Kidney capillary endothelial cell (primary cell): Measurements from ENCODE around the gene AURKB.
"Not testable (repeated sequence)": the region's sequence is repeated elsewhere in the genome, so short reads cannot be mapped to it uniquely, and the experiment has no call there.

ENCODE experiments used
- DNase-seq: peaks from one replicate; pipeline ENCODE4 v3.0.0-alpha.2; 2018; ENCODE audit warnings: low spot score

The AURKB gene

DNA sequence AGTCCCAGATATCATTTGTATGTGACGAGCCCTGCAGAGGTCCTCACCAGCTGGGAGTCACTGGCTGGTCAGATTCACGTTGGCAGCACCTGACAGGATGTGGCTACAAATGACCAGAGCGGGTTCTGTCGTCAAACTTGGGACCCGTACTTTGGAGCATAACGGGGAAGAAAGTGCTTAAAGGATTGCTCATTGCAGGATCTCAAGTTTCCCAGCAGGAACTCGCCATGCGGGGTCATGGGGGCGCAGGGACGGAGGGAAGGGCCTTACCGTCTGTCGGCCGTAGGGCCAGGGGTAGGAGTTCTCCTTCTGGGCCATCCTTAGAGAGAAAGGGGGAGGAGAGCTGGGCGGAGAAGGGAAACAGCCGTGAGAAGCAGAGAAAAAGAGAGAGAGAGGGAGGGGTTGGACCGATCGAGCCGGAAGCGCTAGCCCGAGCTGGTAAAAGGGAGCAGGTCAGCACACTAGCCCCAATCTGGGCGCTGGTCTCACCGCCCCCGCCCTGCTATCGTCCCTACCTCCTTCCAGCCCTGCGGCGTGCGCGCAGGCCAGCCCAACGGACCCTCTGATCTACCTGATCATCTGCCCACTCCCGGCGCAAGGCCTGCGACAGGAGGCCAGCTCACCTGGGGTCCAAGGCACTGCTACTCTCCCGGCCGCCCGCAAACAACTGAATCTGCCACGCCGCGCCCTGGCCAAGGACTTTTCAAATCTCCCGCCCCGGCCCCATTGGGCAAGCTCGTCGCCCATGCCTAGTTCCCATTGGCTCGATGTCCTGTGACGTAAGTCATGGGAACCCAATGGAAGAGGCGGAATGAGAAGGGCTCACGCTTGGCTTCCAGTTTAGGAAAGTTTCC lies at the start of gene AURKB:
Gene AURKB (minus strand): TSS at position 669 of the 854 bp plus-strand sequence. CDS start 351 bp downstream, at position 318.
- DNase-seq: peak; percentile 95

DNA sequence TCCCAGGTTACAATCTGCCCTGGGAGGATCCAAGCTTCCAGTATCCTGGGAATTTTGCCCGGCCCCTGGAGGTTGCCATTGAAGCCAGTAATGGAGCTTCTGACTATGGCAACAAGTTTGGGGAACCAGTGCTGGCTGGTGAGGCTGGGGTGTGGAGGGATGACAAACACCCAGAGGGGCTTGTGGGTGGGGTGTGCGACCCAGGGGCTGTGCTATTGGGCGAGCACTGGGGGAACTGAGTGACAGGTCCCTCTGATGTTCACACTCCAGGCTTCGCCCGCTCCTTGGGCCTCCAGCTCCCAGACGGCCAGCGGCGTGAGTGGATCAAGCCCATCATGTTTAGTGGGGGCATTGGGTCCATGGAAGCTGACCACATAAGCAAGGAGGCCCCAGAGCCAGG lies 47.4 kb upstream of the AURKB start:
- DNase-seq: no peak

- no peak for DNase-seq
These were observed 46.3 kb upstream of the AURKB start for GRCh38 chr17:8256691-8257090.

DNA sequence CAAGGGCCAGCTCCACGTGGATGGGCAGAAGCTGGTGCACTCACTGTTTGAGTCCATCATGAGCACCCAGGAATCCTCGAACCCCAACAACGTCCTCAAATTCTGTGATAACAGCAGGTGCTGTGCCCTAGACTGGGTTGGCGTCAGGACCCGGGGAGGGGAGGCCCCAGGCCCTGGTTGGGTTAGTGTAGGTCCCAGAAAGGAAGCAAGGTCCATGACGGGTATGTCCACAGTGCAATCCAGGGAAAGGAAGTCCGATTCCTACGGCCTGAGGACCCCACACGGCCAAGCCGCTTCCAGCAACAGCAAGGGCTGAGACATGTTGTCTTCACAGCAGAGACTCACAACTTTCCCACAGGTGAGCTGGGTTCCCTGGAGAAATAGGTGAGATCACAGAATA lies 45.9 kb upstream of the AURKB start:
- DNase-seq: no peak

GRCh38 chr17:8255499-8255898 lies 45.1 kb upstream of the AURKB start:
- no peak for DNase-seq

DNA sequence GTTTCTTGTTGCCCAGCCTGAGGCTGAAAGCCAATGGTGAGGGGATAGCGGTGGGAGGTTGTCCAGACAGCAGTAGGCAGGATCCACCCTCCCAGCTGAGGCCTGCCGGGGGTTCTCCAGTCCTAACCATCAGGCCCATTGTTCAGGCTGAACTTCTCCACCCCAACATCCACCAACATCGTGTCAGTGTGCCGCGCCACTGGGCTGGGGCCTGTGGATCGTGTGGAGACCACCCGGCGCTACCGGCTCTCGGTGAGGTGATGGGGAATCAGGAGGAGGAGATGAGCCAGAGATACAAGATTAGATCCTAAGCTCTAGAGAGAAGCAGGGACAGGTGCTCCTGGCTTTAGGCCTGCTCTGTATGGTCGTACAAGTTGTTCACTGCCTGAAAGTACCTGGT lies 44.5 kb upstream of the AURKB start:
- no peak for DNase-seq

- DNase-seq: no peak
These were observed 43.4 kb upstream of the AURKB start for GRCh38 chr17:8253801-8254200.

DNA sequence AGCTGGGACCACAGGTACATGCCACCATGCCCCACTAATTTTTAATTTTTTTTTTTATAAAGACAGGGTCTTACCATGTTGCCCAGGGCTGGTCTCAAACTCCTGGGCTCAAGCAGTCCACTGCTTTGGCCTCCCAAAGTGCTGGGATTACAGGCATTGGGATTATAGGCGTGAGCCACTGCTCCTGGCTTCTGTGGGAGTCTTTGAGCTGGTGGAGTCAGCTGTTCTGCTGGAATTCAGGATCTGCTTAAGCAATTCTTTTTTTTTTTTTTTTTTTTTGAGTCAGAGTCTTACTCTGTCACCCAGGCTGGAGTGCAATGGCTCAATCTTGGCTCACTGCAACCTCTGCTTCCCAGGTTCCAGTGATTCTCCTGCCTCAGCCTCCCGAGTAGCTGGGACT lies 41.0 kb upstream of the AURKB start:
- not testable (repeated sequence) for DNase-seq

- no peak for DNase-seq
These were observed 39.5 kb upstream of the AURKB start for GRCh38 chr17:8249621-8250500.

GRCh38 chr17:8248751-8249607 lies 38.6 kb upstream of the AURKB start, which contains the start of gene PFAS:
Gene PFAS, plus strand, starts transcription at chr17:8249289. Its CDS starts 4,649 bp downstream, at chr17:8253938.
- DNase-seq: peak; percentile 90

- no peak for DNase-seq
These were observed 34.4 kb upstream of the AURKB start for GRCh38 chr17:8244768-8245167.

DNA sequence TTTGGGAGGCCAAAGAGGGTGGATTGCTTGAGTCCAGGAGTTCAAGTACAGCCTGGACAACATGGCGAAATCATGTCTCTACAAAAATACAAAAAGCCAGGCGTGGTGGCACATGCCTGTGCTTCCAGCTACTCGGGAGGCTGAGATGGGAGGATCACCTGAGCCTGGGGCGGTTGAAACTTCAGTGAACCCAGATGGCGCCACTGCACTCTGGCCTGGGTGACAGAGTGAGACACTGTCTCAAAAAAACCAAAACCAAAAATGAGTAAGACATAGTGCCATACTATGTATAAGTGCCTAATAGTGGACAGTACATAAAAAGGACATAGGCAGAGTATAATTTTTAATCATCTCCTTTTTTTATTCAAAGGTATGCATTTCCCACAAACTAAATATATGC lies 33.5 kb upstream of the AURKB start:
- no peak for DNase-seq

DNA sequence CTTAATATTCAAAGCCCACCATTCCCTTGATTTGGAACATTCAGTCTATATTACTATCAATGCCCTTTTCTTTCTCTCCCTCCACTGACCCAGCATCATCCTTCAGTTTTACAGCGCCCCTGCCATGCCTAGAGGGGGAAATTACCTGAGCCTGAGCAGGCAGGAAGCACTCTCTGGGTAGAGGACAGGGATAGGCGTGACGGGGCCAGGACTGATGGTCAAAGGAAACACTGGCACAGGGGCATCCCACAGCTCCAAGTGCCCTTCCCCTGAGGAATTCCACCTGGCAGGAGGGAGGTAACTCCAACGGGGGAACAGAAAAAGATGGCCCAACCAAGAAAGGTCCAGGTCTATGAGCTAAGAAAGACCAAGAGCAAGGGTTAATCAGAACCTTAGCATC lies 27.5 kb upstream of the AURKB start:
- no peak for DNase-seq

DNA sequence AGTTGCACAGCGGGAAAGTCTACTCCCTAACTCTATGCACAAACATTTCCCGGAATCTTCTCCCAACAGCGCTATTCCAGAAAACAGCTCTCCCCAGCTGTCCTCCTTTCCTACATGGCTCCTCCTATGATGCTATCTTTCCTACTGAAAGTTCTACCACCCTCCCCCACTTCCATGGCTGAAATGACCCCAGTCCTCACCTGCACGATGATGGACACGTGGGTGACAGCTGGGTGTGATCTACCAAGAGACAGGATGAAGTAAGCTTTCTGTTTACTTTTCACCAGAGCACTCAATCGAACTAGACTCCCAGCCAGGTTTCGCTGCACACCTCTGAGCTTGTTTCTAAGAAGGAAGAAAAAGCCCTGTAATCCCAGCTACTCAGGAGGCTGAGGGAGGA lies 26.8 kb upstream of the AURKB start:
- DNase-seq: no peak

GRCh38 chr17:8235676-8236075 lies 25.3 kb upstream of the AURKB start:
- no peak for DNase-seq

GRCh38 chr17:8234361-8235270 lies 24.2 kb upstream of the AURKB start:
- no peak for DNase-seq

- no peak for DNase-seq
These were observed 21.3 kb upstream of the AURKB start for GRCh38 chr17:8231701-8232100.

DNA sequence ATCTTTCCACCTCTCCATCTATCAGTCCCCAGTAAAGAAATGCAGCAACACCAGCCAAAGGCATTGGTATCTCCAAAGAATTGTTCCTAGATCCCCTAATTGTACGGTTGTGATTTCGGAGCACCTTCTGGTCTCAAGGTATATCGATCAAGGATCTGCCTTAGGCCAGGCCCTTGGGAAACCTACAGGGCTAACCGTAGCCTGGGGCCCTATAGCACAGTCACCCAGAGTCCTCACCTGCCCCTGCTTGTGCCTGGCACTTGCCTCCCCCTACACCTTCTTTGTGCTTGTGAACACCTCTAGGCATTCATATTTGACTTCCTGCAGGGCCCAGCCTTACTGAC lies 16.8 kb upstream of the AURKB start:
- no peak for DNase-seq

GRCh38 chr17:8226536-8227237 lies 16.3 kb upstream of the AURKB start:
- peak; percentile 77 for DNase-seq

- DNase-seq: peak; percentile 77
These were observed 15.6 kb upstream of the AURKB start for GRCh38 chr17:8225813-8226535.
